Sigmoid colon (tissue), 7 donors: ENCODE results near the gene WDFY2. TPM values are rescaled to one million over a fixed set of nuclear protein-coding genes. Genes with fewer than 3 reads are reported as not detected.

Source experiments
- DNase-seq: peaks from one replicate; pipeline ENCODE4 v3.0.0-alpha.2; 2019
- H3K27ac ChIP-seq, 4 donors: fragments of 200-600 bp; sonication (generic); one replicate each; pipeline ENCODE4 v1.5.1; 2016 to 2019; ENCODE audit warnings: mild to moderate bottlenecking in 1 of 4
- H3K27me3 ChIP-seq, 3 donors: fragments of 200-600 bp; sonication (generic); one replicate each; pipeline ENCODE4 v1.5.1; 2019; ENCODE audit warnings: mild to moderate bottlenecking in 1 of 3
- H3K36me3 ChIP-seq, 4 donors: fragments of 200-600 bp; sonication (generic); one replicate each; pipeline ENCODE4 v1.5.1; 2016 to 2019
- H3K4me1 ChIP-seq, 4 donors: fragments of 200-600 bp; sonication (generic); one replicate each; pipeline ENCODE4 v1.5.1; 2017 to 2019
- H3K4me3 ChIP-seq, 4 donors: fragments of 200-600 bp; sonication (generic); one replicate each; pipeline ENCODE4 v1.5.1; 2017 to 2019; ENCODE audit warnings: mild to moderate bottlenecking in 2 of 4, moderate library complexity in 1 of 4
- H3K9me3 ChIP-seq, 4 donors: fragments of 200-600 bp in 3 of 4; sonication (generic) in 3 of 4; one replicate each; pipeline versions ENCODE4 v1.5.1 to v1.6.1; 2013 to 2019
- CTCF ChIP-seq, 4 experiments: fragments of 450-650 bp in 3 of 4; fragments of 200-600 bp in 1 of 4; IDR thresholded peaks; one replicate each; pipeline ENCODE4 v1.5.1; 2016 to 2019; ENCODE audit warnings: antibody characterized with exemption in 4 of 4, mild to moderate bottlenecking in 3 of 4, moderate library complexity in 2 of 4
- EP300 ChIP-seq, 4 donors: sonication (generic); formaldehyde crosslinking; IDR thresholded peaks; one replicate each; pipeline ENCODE4 v1.6.1; 2017; ENCODE audit warnings: antibody characterized with exemption in 4 of 4
- POLR2A ChIP-seq, 2 donors: fragments of 450-650 bp; IDR thresholded peaks; one replicate each; pipeline ENCODE4 v1.6.1; 2016; ENCODE audit warnings: antibody characterized with exemption in 2 of 2, mild to moderate bottlenecking in 2 of 2, moderate library complexity in 2 of 2
- POLR2AphosphoS5 ChIP-seq, 4 donors: sonication (generic); formaldehyde crosslinking; IDR thresholded peaks; one replicate each; pipeline ENCODE4 v1.6.1; 2017; ENCODE audit warnings: antibody characterized with exemption in 4 of 4
- WGBS, 2 donors: extraction: QIAGEN DNeasy Blood & Tissue Kit; methylation state at CpG; one replicate each; pipeline ENCODE4 v1.1.7; 2013; 5-methylcytosine and 5-hydroxymethylcytosine counted together
- intact Hi-C: fragments of 100-400 bp; cut with DNase I; formaldehyde crosslinking; loops from one replicate; pipeline ENCODE4 v1.15.1; 2023
- polyA plus RNA-seq, 3 donors: library from polyadenylated mRNA; stranded (reverse); fragments of 200-250 nt; gene quantifications; one replicate each; pipeline ENCODE4 v1.2.3, GENCODE V29; 2013
- total RNA-seq, 4 donors: library from RNA; depleted of rRNA; stranded (reverse); fragments of >200 nt; gene quantifications; one replicate each; pipeline ENCODE4 v1.1.0, GENCODE V29; 2016
- donor health status: healthy with polysubstance abuse.
- donor health status: Bipolar disorder and iron deficiency.
- donor health status: healthy.

The WDFY2 gene
- total and polyA plus RNA-seq, 7 donors = 0.60 to 18.3 (median 7.3) TPM

GRCh38 chr13:51738226-51738905 lies 154.1 kb downstream of the WDFY2 start:
- Histone ChIP-seq H3K36me3 (no peaks in the 10 kb centered on the region), H3K27ac (peak overlapping the region in 3 of 4 donors; percentile 68 to 79 (median 71)), H3K4me1 (peaks cover 0 to 40% (median 29%) of the 10 kb centered on the region in 4 donors), H3K9me3 (no peaks in the 10 kb centered on the region), H3K4me3 (peak overlapping the region in 1 of 4 donors; percentile 2), H3K27me3 (no peaks in the 10 kb centered on the region)
- WGBS, 2 donors = 89 to 96% methylated on average over 2 of the region's 2 CpGs
- intact Hi-C loops = loop anchor here (5.0 kb wide), 1 partner anchor 64 kb away; the partner anchor contains the start of gene DHRS12
- no peak for TF ChIP-seq POLR2AphosphoS5 (IDR thresholded peaks at IDR 0.05)
- TF ChIP-seq CTCF (IDR thresholded peaks at IDR 0.05) = no peak
- no peak for DNase-seq

GRCh38 chr13:51739027-51739764 lies 154.9 kb downstream of the WDFY2 start:
- no peak for DNase-seq
- Histone ChIP-seq H3K27me3 (no peaks in the 10 kb centered on the region), H3K36me3 (no peaks in the 10 kb centered on the region), H3K9me3 (no peaks in the 10 kb centered on the region), H3K4me3 (peak overlapping the region in 1 of 4 donors; percentile 2), H3K4me1 (peaks cover 0 to 40% (median 29%) of the 10 kb centered on the region in 4 donors), H3K27ac (peak overlapping the region; percentile 68 to 79 (median 70))
- TF ChIP-seq POLR2A (IDR thresholded peaks at IDR 0.05) (no peak), EP300 (IDR thresholded peaks at IDR 0.05) (peak in 3 of 4 donors; percentile 26 to 77 (median 52)), POLR2AphosphoS5 (IDR thresholded peaks at IDR 0.05) (peak in 3 of 4 donors; percentile 25 to 73 (median 70))
- 74 to 91% methylated on average over 6 of the region's 6 CpGs for WGBS, 2 donors
- intact Hi-C loops = loop anchor here (5.0 kb wide), 1 partner anchor 63 kb away; the partner anchor contains the start of gene DHRS12

- H3K27ac ChIP-seq = peak overlapping the region; percentile 68 to 79 (median 70)
- intact Hi-C loops = loop anchor here (5.0 kb wide), 1 partner anchor 158 kb away; the partner anchor contains the start of gene WDFY2
- DNase-seq = no peak
These were observed 156.4 kb downstream of the WDFY2 start for GRCh38 chr13:51740698-51741097.

GRCh38 chr13:51742031-51742430 lies 157.8 kb downstream of the WDFY2 start:
- no peak overlapping the region for H3K4me3 ChIP-seq
- peak overlapping the region; percentile 31 to 79 (median 70) for H3K27ac ChIP-seq
- 95 to 97% methylated on average over 2 of the region's 2 CpGs for WGBS, 2 donors
- TF ChIP-seq POLR2AphosphoS5 (IDR thresholded peaks at IDR 0.05) (no peak), EP300 (IDR thresholded peaks at IDR 0.05) (no peak), POLR2A (IDR thresholded peaks at IDR 0.05) (no peak), CTCF (IDR thresholded peaks at IDR 0.05) (no peak)
- DNase-seq = no peak
- H3K4me1 ChIP-seq = peaks cover 0 to 46% (median 29%) of the 10 kb centered on the region in 4 donors
- H3K36me3 ChIP-seq = no peaks in the 10 kb centered on the region
- intact Hi-C loops = loop anchor here (5.0 kb wide), 1 partner anchor 160 kb away; the partner anchor contains the start of gene WDFY2
- H3K9me3 ChIP-seq = no peaks in the 10 kb centered on the region
- H3K27me3 ChIP-seq = no peaks in the 10 kb centered on the region

More at GRCh38 chr13:51740698-51741097, 156.4 kb downstream of the WDFY2 start:
- Histone ChIP-seq H3K4me1 (peaks cover 0 to 40% (median 29%) of the 10 kb centered on the region in 4 donors), H3K27me3 (no peaks in the 10 kb centered on the region), H3K9me3 (no peaks in the 10 kb centered on the region), H3K36me3 (no peaks in the 10 kb centered on the region), H3K4me3 (no peak overlapping the region)
- WGBS, 2 donors = 76 to 81% methylated on average over 5 of the region's 5 CpGs
- TF ChIP-seq CTCF (IDR thresholded peaks at IDR 0.05) (no peak), POLR2AphosphoS5 (IDR thresholded peaks at IDR 0.05) (peak; percentile 26 to 44 (median 31)), POLR2A (IDR thresholded peaks at IDR 0.05) (no peak)

- WGBS, 2 donors = 96 to 98% methylated on average over 2 of the region's 2 CpGs
- Histone ChIP-seq H3K27me3 (no peaks in the 10 kb centered on the region), H3K4me1 (peaks cover 0 to 46% (median 29%) of the 10 kb centered on the region in 4 donors), H3K4me3 (no peak overlapping the region), H3K9me3 (peaks cover 0 to 2% (median 0%) of the 10 kb centered on the region in 4 donors), H3K27ac (peak overlapping the region in 1 of 4 donors; percentile 68), H3K36me3 (peaks cover 0 to 1% (median 0%) of the 10 kb centered on the region in 4 donors)
- TF ChIP-seq EP300 (IDR thresholded peaks at IDR 0.05) (no peak), POLR2A (IDR thresholded peaks at IDR 0.05) (no peak), POLR2AphosphoS5 (IDR thresholded peaks at IDR 0.05) (no peak), CTCF (IDR thresholded peaks at IDR 0.05) (no peak)
- DNase-seq = no peak
- intact Hi-C loops = loop anchor here (5.0 kb wide), 1 partner anchor 160 kb away; the partner anchor contains the start of gene WDFY2
These were observed 158.3 kb downstream of the WDFY2 start for GRCh38 chr13:51742611-51743010.
